Fibroblast of skin of abdomen (primary cell): ENCODE results near the gene HOXC13. TPM values are rescaled to one million over a fixed set of nuclear protein-coding genes. Genes with fewer than 3 reads are reported as not detected.

Source experiments
- DNase-seq: peaks from one replicate; pipeline ENCODE4 v3.0.0-alpha.2; 2013
- polyA plus RNA-seq, 2 experiments: library from polyadenylated mRNA; unstranded; fragments of 120-200 nt; gene quantifications; one replicate each; pipeline ENCODE4 v1.2.1, GENCODE V29; 2013; ENCODE audit not compliant: insufficient read length in 2 of 2

HOXC13 gene, protein sequence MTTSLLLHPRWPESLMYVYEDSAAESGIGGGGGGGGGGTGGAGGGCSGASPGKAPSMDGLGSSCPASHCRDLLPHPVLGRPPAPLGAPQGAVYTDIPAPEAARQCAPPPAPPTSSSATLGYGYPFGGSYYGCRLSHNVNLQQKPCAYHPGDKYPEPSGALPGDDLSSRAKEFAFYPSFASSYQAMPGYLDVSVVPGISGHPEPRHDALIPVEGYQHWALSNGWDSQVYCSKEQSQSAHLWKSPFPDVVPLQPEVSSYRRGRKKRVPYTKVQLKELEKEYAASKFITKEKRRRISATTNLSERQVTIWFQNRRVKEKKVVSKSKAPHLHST
- not detected for polyA plus RNA-seq (2013, experiment 1 of 2; ENCODE audit: insufficient read length)
- polyA plus RNA-seq (2013, experiment 2 of 2; ENCODE audit: insufficient read length): not detected

DNA sequence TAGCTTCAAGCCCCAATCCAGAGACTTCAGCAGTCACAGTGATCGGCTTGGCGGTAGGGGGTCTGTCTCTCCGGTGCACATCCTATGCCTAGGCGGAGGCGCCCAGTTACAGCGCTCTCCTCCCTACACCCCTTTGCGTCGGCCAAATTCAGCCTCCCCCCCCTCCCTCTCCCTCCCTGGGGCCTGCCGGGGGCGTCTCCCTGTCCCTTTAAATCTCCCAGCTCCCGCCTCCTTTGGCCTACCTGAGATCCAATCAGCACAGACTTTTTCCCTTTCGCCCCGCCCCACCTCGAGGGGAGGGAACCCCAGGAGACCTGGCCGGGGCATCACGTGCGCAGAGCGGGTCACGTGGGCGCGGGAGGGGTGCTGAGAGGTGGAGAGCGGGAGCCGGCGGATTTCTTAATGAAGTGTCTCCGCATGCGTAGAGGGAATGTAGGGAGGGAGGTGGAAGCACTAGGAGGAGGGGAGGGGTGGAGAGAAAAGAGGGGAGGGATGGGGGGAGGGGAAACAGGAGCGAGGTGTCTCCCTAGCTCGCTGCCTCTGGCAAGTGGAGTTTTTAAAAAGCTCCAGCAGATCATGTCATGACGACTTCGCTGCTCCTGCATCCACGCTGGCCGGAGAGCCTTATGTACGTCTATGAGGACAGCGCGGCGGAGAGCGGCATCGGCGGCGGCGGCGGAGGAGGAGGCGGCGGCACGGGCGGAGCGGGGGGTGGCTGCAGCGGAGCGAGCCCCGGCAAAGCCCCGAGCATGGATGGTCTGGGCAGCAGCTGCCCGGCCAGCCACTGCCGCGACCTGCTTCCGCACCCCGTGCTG is at the start of gene HOXC13:
Gene HOXC13, plus strand, starts transcription at position 506 of the 815 bp plus-strand sequence. Its CDS starts 76 bp downstream, at position 582.
- DNase-seq: peak; percentile 41

DNA sequence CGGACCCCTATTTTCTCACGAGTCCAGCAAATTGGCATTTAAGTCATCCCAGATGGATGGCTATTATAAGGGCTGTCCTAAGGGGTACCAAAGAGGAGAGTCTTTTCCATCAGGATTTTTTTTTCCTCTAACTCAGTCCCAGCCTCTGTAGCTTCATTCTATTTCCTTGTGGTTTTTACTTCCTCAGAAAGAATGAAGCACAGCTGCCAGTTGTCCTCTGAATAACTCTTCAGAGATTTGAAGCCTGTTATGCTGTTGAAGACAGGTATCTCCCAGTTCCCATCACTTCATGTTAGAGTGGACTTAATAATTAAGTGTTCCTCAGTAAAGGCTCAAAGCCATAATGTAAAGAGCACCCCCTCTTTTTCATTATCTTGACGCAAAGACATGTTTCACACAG is 48.5 kb upstream of the HOXC13 start:
- no peak for DNase-seq

DNA sequence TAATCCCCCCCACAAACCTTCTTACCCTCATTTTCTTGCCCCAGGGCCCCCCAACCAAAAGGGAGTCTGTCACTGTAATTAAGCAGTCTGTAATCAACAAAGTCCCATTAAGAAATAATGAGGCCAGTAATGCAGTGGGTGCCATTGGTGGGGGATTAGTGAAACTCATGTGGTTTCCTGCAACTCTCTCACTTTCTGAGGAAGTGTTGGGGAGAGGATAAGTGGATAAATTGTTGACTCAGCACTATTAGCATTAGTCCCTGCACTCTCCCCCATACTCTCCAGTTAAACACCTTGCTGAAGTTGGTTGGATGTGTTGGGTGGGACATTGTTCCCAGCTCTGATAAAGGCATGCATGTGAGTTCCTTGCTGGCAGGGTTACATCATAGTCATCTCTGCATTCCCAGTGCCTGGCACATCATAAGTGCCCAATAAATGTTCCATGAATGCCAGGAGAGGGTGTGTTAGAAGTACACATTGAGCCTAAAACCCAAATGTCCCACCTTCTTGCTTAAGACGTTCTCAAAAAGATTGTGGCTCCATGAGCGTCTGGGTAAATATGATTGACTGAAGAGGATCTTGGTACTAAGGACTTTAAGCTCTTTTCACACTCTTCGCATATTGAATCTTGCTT is 45.8 kb upstream of the HOXC13 start:
- no peak for DNase-seq

DNA sequence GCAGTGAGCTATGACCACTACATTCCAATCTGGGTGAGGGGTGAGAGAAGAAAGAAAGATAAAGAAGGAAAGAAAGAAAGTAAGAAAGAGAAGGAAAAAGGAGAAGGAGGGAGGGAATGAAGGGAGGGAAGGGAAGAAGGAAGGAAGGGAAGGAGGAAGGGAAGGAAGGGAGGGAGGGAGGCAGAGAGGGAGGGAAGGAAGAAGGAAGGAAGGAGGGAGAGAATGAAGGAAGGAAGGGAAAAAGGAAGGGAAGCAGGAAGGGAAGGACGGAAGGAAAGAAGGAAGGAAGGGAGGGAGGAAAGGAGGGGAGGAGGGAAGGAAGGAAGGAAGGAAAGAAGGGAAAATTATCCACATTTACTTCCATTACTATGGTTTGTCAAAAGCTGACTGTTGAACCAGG is 39.4 kb upstream of the HOXC13 start:
- no peak for DNase-seq

DNA sequence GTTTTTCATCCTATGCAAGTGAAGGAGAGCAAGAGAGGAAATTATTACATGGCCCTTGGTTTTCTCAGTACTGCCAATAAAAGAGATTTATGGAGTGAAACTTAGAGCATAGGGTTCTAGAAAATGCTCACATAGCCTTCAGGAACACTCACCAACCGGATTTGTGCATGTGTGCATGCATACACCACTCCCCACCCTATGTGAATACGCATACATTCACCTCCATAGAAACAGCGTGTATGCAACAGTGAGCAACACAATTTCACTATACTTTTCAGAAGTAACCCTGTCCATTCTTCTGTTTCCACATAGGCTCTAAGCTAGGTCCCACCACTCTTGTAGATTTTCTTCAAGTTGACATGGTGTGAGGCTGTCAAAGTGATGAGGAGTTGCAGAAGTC is 31.5 kb upstream of the HOXC13 start:
- no peak for DNase-seq

DNA sequence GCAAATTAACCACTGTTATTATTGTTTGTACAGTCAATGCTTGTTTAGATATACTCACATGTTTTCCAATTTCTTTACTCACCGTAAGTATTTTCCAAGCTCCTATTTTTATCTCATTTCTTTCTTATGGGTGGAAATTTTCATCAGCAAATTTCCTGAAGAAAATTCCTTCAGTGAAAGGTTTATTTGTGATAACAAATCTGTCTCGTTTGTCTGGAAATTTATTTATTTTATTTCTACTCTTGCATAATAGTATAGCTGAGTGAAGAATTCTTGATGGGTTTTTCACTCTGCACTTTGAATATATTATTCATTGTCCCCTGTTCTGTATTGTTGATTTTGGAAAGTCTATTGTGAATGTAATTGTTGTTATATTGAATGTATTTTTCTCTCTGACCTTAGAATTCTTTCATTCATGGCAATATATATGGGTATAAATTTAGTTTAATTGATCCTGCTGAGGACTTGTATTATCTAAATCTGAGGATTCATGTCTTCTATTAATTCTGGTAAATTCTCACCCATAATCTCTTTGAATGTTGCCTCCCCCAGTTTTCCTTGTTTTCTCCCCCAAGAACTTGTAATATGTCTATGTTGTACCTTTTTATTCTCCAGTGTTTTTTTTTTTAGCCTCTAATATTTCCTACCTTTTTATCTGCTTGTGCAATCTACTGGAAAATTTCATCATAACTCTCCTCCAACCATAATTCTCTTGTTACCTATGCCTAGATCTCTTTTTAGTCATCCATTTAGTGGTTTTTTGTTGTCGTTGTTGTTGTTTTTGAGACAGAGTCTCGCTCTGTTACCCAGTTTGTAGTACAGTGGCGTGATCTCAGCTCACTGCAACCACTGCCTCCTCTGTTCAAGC is 21.6 kb upstream of the HOXC13 start:
- DNase-seq: no peak

DNA sequence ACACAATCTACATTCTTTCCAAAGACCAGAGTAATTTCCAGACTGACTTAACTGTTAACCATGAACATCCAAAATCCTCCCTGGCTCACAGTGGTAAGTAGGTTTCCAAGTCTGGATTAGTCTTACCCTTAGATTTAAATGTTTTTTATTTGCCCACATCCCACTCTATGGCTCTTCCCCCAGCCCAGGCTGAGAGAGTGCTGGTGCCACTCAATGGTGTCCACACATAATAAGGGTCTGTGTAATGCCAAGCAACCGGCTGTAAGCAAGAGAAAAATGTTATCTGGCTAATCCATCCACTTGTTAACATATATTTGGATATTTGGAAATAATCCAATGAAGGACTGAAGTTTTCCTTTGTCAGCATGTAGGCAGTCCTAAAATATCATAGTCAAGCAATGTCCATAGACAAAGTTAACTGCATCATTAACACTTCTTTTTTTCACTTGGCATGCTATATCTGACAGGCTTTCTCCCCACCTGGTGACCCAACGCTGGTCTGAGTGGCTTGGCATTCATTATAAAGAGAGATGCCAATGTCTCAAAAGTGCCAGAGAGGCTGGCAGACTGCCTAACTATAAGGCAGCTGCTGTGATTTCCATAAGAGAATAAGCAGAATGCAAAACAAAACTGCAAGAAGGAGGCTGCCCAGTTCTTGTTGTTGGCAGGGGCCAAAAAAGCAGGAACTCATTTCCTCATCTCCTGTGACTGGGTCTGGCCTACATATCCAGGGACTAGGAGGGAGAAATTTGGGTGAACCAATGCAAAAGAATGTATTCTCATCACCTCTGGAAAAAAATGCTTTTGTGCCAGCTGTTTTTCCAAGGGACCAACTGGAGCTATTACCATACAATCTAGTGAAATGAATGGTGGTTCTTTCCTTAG is 13.9 kb upstream of the HOXC13 start:
- DNase-seq: no peak

DNA sequence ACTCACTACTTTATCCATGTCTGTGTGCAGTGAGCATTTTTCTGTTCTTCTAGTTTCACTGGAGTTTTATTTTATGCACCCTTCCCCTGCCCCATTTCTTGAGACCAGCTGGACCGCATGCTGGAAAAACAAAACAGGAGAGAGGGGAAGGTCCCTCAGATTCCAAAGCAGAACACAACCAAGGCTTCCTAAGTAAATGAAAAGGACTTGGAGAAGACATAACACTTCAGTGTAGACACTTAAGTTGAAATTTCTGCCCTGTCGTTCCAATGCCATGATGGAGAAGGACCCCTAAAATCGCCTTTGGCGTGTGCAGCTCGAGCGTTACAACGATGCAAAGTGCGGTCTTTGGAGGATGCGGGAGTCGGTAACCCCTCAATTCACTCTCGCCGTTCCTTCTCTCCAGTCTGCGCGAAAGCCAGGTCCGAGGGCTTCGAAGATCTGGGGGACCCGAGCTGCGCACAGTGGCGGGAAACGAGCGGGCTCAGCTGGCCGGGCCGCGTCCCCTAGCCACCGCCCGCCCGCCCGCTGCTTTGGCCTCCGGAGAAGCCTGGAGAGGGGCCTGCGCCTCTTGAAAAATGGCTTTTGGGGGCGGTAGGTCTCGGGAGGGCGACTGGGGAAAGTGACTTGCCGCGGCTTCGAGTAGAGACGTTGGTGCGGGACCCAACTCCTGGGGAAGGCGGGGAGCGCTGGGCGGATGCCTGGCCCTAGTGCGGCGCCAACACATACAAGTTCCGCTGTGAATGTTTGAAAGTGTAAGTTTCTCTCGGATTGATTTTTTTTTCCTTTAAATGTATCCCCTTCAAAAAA is 11.2 kb upstream of the HOXC13 start:
- no peak for DNase-seq

DNA sequence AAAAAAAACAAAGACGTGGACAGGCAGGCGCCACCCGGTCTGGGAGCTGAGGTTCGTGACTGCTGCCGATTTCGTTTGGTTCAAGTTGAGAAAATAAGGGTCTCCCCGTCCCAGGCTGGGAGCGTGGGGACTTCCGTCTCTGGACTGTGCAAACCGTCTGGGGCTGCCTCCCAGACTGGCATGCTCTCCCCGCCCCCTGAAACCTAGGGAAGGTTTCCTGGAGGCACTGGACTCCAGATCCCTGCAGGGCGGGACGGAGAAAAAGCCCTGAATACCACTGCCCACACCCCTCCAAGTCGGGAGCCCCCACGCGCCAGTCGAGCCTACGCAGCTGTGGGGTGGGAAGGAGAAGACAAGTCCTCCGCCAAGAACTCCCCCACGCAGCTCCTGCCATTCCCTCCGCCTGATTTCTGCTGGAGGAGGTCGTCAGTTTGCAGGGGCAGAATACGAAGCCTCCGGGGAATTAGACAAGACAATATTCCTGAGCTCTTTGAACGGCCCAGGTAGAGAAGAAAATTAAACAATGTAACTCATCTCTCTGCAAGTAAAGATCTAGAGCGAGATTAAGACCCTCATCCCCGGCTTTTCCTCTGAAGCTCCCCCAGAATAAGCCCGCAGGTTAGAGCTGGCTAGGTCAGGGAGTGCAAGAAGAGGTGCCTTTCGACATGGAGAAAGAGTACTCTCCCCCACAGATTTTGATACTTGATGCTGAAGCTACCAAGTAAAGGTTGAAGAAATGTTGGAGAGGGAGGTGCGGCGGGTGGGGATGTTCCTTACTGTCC is 10.4 kb upstream of the HOXC13 start:
- no peak for DNase-seq

DNA sequence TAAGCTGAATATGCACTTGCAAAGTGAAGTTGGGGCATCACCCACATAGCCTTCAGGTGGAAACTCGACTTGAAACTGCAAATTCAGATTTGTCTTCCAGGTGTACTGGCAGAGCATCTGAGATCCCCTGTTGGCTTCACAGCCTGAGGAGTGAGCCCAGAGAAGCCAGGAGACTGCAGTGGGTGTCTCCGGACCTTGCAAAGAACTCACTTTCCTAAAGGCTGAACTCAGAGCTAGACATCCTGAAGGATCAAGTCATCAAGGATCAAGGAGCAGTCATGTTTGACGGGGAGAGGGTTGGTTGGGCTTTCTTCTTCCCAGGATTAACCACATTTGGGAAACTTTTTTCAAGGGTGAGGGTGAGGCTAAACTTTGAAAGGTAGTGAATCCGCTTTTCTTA is 9.1 kb upstream of the HOXC13 start:
- DNase-seq: no peak

DNA sequence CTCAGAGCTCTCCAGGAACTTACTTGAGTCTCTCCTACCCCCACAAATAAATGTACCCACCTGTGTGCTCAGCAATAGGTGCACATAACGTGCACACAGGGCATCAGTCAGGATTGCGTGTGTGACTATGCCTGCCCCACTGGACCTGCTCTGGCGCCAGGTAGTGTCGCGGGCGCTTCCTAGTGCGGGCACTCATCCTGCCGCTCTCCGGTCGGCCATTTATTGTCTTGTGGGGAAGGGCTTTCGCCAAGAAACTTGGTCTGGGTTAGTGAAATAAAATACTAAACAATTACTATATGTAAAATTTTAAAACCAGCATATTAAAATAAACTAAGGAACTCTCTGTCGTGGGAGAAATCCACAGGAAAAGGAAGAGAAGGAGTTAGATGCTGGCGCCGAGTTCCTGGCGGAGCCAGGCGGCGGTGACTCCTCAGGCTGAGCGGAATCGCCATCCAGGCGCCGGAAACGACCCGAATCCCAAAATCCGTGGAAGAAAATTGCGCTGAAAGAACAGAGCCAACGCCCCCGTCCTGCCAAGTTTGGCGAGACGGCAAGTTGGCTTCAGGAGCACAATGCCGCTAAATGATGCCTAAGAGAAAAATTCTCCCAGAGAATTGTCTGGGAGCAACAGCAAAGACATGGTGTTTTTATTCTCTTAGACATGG is 7.9 kb upstream of the HOXC13 start:
- no peak for DNase-seq

DNA sequence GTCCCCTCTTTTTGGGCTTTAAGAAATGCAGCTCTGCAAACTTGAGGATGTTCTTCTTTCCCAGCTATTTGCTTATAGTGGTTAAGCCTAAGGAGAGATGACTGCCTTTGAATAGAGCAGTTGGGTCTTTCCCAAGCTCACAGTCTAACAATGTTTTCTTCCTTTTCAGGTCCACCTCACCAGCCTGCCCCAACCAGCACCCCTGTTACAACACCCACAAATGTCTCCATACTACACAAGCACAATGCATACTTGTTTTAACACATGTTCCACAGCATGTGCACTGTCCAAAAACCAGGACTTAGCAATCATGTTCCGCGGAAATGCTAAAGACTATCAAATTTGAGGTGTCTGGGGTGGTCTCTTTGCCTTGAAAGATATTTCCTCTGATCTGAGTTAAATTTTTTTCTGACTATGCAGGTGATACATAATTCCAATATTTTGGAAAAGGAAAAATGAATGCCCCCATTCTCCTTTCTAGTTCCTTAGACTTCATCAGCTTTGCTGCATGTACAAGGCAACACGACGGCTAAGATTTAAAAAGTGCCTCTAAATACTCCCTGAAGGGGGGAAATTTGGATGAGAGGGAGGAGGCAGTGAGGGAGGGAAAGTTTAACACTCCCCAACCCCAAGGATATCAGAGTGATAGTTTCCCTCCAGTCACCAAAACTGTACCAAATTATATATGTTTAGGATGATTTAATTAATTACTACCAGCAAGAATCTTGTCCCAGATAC is 6.6 kb upstream of the HOXC13 start:
- no peak for DNase-seq

DNA sequence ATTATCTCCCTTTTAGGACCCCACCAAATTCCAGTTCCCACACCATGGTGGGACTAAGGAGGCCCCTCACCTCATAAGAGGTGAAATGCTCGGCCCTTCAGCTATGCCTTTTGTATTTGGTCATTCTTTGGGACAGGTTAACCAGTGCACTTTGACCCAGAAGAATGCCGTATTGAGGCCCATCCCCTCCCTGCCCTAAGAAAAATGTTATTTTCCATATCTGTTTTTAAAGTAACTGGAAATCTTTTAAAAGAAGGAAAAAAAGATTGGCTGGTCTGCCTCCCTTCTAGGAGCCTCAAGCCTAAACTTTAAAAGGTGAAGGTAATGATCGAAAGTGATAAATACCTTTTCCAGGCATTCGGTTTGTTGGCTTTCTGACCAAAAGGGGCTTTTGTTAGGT is 5.7 kb upstream of the HOXC13 start:
- DNase-seq: no peak

DNA sequence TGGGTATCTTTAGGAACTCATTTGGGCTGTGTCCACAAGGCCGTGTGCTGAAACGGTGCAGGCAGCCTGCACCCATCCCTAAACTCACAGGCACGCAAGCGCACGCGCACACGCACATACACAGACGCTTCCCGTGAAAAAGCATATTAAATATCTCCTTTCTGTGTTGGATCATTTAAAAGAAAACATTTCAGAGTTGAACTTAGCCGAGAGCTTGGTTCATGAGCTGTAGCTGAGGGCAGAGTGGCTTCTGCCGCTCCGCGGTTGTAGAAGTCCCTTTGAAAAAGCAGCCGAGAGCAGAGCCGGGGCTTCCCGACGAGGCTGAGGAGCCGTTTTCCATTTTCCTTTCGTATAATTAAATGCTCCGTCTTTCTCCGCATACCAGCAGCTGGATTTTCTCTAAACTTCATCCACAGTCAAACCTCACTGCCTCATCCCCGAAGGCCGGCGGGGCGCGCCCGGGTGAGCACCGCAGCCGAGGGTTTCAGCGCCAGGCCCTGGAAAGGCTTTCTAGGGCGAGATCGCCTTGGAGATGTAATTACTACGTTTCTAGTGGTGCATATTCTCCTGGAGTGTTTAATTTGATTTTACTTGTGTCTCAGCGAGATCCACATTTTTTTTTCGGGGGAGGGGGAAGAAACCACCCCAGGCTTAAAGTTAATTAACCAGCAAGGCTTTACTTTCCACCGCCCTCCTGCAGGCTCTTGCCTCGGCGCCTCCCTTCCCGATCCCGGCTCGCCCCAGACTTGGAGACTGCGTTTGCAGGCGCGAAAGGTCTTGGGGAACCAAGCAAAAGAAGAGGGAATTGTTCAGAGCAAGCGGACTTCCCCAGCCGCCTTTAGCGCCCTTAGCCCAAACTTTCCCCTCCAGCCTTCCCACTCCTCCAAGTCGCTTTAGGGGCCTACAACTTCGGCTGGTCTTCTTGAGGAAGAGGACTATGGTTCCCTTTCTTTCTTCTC is 3.0 kb upstream of the HOXC13 start:
- DNase-seq: no peak

DNA sequence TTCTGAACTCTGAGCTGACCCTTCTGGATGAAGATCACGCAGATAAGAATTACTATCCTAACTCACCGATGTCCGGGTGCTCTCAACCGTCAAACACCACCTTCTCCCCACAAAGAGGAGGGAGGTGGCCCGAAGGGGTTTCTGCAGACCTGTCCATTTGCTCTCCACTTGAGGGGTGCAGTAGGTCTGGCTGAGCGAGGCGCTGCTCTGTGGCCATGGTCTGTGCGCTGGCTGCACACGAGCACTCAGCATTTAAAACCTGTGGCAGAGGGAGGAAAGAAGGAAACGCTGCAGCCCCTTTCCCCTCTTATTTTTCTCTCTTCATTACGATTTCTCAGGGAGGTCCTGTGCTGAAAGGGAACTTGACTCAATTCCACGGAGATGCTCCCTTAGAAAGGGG is 1.5 kb upstream of the HOXC13 start:
- no peak for DNase-seq

DNA sequence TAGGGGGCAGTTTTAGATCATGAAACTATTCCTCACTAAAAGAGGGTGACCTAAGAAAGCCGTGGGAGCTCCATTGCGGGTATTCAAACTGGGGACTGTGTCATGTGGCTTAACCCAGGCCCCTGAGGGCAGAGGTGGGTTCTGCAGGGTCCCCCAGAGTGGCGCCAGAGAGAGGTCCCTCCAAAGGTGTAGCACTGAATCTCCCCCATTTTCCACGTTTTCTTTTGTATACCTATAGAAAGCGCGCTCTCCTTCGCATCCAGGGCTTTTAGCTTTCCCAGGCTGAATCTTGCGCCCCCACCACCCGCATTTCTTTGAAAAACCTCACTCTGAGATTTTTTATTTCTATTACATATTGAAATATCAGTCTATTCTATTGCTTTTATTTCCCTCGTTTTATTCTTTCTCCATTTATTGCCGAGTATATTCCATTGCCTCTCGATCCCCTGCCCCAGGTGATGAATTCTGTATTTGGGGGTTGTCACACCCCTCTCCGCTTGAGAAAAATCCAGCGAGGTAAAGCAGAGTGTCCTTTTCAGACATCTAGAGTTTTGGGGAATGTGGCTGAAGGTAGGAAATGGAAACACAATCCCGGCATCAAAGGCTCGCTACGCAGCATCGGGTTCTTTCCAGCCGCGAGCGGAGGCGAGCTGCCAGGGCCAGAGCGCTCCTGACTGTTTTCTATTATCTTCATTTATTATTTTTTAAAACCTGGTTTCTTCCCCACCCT is 870 bp upstream of the HOXC13 start:
- no peak for DNase-seq
